HG02943 (cell line): ENCODE results near the gene PSMD13.
A peak's percentile ranks its signal among the peaks of the same experiment; 100 is the strongest.

Experiments used
- ATAC-seq: cut with Tn5 transposase; IDR thresholded peaks from one replicate; pipeline ENCODE4 v1.9.1; 2021; ENCODE audit warnings: mild to moderate bottlenecking, low read depth, moderate library complexity; ENCODE audit not compliant: unreplicated experiment

Gene PSMD13

GRCh38 chr11:240315-240714, 3.5 kb downstream of the PSMD13 start:
- ATAC-seq = no peak

- ATAC-seq = no peak
Measured at GRCh38 chr11:241634-242033, 4.9 kb downstream of the PSMD13 start.

- no peak for ATAC-seq
Measured at GRCh38 chr11:244376-244775, 7.6 kb downstream of the PSMD13 start.

GRCh38 chr11:249062-249461, 12.3 kb downstream of the PSMD13 start:
- no peak for ATAC-seq

- no peak for ATAC-seq
Measured at GRCh38 chr11:250274-250673, 13.5 kb downstream of the PSMD13 start.

GRCh38 chr11:250740-251299, 14.0 kb downstream of the PSMD13 start:
- ATAC-seq = no peak

GRCh38 chr11:251550-251949, 14.8 kb downstream of the PSMD13 start:
- ATAC-seq = no peak

GRCh38 chr11:252666-253065, 15.9 kb downstream of the PSMD13 start:
- no peak for ATAC-seq

GRCh38 chr11:253160-253885, 16.5 kb downstream of the PSMD13 start:
- ATAC-seq = no peak

GRCh38 chr11:253886-254270, 17.1 kb downstream of the PSMD13 start:
- ATAC-seq = no peak

GRCh38 chr11:255176-255575, 18.4 kb downstream of the PSMD13 start:
- no peak for ATAC-seq

GRCh38 chr11:255816-256215, 19.0 kb downstream of the PSMD13 start:
- no peak for ATAC-seq

GRCh38 chr11:256952-257737, 20.4 kb downstream of the PSMD13 start:
- ATAC-seq = no peak

- ATAC-seq = no peak
Measured at GRCh38 chr11:257766-258493, 21.2 kb downstream of the PSMD13 start.

- ATAC-seq = no peak
Measured at GRCh38 chr11:259413-259812, 22.6 kb downstream of the PSMD13 start.

GRCh38 chr11:261624-262023, 24.8 kb downstream of the PSMD13 start:
- no peak for ATAC-seq

- ATAC-seq = no peak
Measured at GRCh38 chr11:266676-267439, 30.1 kb downstream of the PSMD13 start.

- ATAC-seq = no peak
Measured at GRCh38 chr11:267491-267994, 30.8 kb downstream of the PSMD13 start.

- ATAC-seq = peak; percentile 51
Measured at GRCh38 chr11:268716-269145, 32.0 kb downstream of the PSMD13 start.
